ENCODE results near the gene KCNIP4. TPM values are rescaled to one million over a fixed set of nuclear protein-coding genes. Genes with fewer than 3 reads are reported as not detected.

KCNIP4 gene
- total RNA-seq, 4 donors from 2014 or later, result 1.3 to 11.1 TPM; not detected in 2

- Histone ChIP-seq H3K9me3 (no peaks in the 10 kb centered on the region), H3K4me3 (no peak overlapping the region), H3K4me1 (no peaks in the 10 kb centered on the region), H3K27me3 (no peaks in the 10 kb centered on the region), H3K27ac (no peak overlapping the region), H3K36me3 (no peaks in the 10 kb centered on the region)
- TF ChIP-seq CTCF (IDR thresholded peaks at IDR 0.05), result no peak
- no peak for TF ChIP-seq POLR2A (IDR thresholded peaks at IDR 0.05)
- intact Hi-C loops (cut with DNase I; ENCODE audit: low total_unique reads), result no loop called here
- no peak for DNase-seq
Observed at GRCh38 chr4:20889901-20890300, 1058.7 kb downstream of the KCNIP4 start.

- Histone ChIP-seq H3K27me3 (no peaks in the 10 kb centered on the region), H3K9me3 (no peaks in the 10 kb centered on the region), H3K4me3 (no peak overlapping the region), H3K4me1 (no peaks in the 10 kb centered on the region), H3K27ac (no peak overlapping the region), H3K36me3 (no peaks in the 10 kb centered on the region)
- DNase-seq, result no peak
- intact Hi-C loops (cut with DNase I; ENCODE audit: low total_unique reads), result no loop called here
- TF ChIP-seq POLR2A (IDR thresholded peaks at IDR 0.05) (no peak), CTCF (IDR thresholded peaks at IDR 0.05) (no peak)
Observed at GRCh38 chr4:20883677-20884076, 1064.9 kb downstream of the KCNIP4 start.

GRCh38 chr4:20883231-20883630 is 1065.3 kb downstream of the KCNIP4 start:
- no peak overlapping the region for H3K27ac ChIP-seq
- H3K27me3 ChIP-seq, result no peaks in the 10 kb centered on the region
- no peaks in the 10 kb centered on the region for H3K9me3 ChIP-seq
- intact Hi-C loops (cut with DNase I; ENCODE audit: low total_unique reads), result no loop called here
- DNase-seq, result no peak
- no peak overlapping the region for H3K4me3 ChIP-seq
- TF ChIP-seq POLR2A (IDR thresholded peaks at IDR 0.05), result no peak
- no peak for TF ChIP-seq CTCF (IDR thresholded peaks at IDR 0.05)
- H3K4me1 ChIP-seq, result no peaks in the 10 kb centered on the region
- no peaks in the 10 kb centered on the region for H3K36me3 ChIP-seq

- DNase-seq, result no peak
- Histone ChIP-seq H3K4me3 (no peak overlapping the region), H3K27me3 (no peaks in the 10 kb centered on the region), H3K4me1 (no peaks in the 10 kb centered on the region), H3K27ac (no peak overlapping the region), H3K9me3 (no peaks in the 10 kb centered on the region), H3K36me3 (no peaks in the 10 kb centered on the region)
- intact Hi-C loops (cut with DNase I; ENCODE audit: low total_unique reads), result no loop called here
- TF ChIP-seq POLR2A (IDR thresholded peaks at IDR 0.05) (no peak), CTCF (IDR thresholded peaks at IDR 0.05) (no peak)
Observed at GRCh38 chr4:20882500-20882899, 1066.1 kb downstream of the KCNIP4 start.

- no peaks in the 10 kb centered on the region for H3K27me3 ChIP-seq
- no peaks in the 10 kb centered on the region for H3K4me1 ChIP-seq
Observed at GRCh38 chr4:20881658-20882057, 1066.9 kb downstream of the KCNIP4 start.

More at GRCh38 chr4:20881658-20882057, 1066.9 kb downstream of the KCNIP4 start:
- intact Hi-C loops (cut with DNase I; ENCODE audit: low total_unique reads), result no loop called here
- DNase-seq, result no peak
- no peak for TF ChIP-seq POLR2A (IDR thresholded peaks at IDR 0.05)
- TF ChIP-seq CTCF (IDR thresholded peaks at IDR 0.05), result no peak
- Histone ChIP-seq H3K4me3 (no peak overlapping the region), H3K9me3 (no peaks in the 10 kb centered on the region), H3K27ac (no peak overlapping the region), H3K36me3 (no peaks in the 10 kb centered on the region)
